Measurements from ENCODE around the gene FERMT3.

- TF ChIP-seq PATZ1 (CRISPR knock-in tag; IDR thresholded peaks at IDR 0.05; ENCODE audit: borderline replicate concordance) (no peak), ZNF70 (CRISPR knock-in tag; IDR thresholded peaks at IDR 0.05) (no peak), ZFP3 (CRISPR knock-in tag; IDR thresholded peaks at IDR 0.05) (no peak), ESRRG (CRISPR knock-in tag; IDR thresholded peaks at IDR 0.05) (no peak)
Observed at GRCh38 chr11:64262271-64263002, 55.9 kb downstream of the FERMT3 start.
